ENCODE results near the gene ZNF736.
"Not testable (repeated sequence)": the region's sequence is repeated elsewhere in the genome, so short reads cannot be mapped to it uniquely, and the experiment has no call there.

Gene ZNF736

DNA sequence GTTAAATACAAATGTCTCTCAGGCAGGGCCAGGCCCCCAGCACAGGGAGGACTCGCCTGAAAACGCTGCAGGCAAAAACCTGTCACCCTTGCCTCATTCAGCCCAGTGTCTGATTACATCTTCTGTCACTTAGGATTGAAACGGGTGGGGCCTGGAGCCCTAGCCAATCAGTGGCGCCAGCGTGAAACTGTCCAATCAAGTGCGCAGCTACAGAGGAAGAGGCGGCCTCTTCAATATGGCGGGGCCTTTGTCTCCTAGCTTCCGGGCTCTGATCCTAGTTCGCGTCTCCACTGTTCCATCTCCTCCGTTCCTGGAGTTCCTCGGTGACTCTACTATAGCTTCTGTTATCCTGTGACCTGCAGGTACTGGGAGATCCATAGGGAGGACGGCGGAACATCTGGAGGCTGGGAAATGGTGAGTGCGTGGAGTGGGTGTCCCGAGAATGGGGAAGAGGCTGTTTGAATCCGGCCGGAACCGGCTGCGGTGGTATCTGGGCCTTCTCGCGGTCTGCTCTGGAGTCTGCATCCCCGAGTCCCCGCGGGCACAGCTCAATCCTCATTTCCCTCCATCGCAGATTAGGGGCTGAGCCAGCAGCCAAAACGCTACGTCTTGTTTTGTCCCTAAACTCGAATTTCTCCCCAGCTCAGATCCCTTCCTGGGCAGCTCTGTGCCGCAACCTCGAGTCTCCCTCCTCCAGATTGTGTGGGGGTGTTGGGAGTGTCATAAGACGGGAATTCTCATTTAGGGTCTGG lies at the start of gene ZNF736:
Gene ZNF736, plus strand, starts transcription at position 222 of the 752 bp plus-strand sequence. Its CDS starts 190 bp downstream, at position 412.
- peak; percentile 99 for DNase-seq

DNA sequence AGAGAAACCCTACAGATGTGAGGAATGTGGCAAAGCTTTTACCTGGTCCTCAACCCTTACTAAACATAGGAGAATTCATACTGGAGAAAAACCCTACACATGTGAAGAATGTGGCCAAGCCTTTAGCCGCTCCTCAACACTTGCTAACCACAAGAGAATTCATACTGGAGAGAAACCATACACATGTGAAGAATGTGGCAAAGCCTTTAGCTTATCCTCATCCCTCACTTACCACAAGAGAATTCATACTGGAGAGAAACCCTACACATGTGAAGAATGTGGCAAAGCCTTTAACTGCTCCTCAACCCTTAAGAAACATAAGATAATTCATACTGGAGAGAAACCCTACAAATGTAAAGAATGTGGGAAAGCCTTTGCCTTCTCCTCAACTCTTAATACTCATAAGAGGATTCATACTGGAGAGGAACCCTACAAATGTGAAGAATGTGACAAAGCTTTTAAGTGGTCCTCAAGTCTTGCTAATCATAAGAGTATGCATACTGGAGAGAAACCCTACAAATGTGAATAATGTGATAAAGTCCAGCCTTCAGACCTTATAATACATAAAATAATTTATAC lies 47.3 kb upstream of the ZNF736 start:
- no peak for DNase-seq

DNA sequence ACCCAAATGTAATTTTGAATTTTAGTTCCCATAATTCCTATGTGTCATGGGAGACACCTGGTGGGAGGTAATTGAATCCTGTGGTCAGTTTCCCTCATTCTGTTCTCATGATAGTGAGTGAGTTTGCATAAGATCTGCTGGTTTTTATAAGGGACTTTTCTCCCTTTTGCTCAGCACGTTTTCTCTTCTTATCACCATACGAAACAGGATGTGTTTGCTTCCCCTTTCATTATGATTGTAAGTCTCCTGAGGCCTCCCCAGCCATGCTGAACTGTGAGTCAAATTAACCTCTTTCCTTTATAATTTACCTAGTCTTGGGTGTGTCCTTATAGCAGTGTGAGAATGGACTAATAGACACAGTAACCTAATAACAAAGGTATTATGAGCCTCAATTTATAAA lies 36.1 kb upstream of the ZNF736 start:
- no peak for DNase-seq

DNA sequence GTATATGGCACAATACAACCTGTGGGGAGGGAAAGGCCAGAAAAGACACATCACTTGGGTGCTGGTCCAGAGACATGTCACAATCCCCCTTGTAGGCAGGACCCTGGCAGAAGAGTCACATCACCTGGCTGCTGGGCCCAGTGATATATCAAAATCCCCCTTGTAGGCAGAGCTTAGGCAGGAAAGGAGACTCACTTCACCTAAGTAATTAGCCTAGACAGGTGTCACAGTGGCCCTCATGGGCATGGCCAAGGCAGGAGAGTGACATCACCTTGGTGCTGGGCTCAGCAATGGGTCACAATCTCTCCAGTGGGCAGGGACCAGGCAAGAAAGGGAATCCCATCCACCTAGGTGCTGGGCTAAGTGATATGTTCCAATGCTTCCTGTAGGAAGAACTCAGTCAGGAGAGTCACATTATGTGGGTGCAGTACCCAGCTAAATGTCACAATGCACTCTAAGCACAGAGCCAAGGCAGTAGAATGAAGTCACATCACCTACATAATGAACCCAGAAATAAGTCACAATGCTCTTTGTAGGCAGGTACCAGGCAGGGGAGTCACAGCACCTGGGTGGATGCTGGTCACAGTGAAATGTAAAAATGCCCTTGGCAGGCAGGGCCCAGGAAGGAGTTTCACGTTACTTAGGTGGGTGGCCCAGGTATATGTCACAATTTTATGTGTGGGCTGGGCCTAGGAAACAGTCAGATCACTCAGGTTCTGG lies 18.9 kb upstream of the ZNF736 start:
- no peak for DNase-seq

DNA sequence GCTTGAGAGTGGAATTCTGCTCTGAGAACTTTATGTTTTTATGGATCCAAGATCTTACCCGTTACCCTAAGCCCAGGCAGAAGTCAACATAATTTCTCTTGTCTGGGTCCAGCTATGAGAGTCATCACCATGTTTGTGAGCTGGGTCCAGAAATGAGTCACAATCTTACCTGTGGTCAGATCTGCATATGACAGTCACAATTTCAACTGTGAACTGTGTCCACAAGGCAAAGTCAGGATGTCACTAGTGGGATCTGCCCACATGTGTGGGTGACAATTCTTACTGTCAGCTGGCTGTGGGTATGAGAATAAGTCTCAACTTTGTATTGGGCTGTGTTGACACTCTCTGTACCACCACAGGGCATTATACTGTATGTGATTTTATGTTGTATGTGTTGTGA lies 16.3 kb upstream of the ZNF736 start:
- DNase-seq, result not testable (repeated sequence)

DNA sequence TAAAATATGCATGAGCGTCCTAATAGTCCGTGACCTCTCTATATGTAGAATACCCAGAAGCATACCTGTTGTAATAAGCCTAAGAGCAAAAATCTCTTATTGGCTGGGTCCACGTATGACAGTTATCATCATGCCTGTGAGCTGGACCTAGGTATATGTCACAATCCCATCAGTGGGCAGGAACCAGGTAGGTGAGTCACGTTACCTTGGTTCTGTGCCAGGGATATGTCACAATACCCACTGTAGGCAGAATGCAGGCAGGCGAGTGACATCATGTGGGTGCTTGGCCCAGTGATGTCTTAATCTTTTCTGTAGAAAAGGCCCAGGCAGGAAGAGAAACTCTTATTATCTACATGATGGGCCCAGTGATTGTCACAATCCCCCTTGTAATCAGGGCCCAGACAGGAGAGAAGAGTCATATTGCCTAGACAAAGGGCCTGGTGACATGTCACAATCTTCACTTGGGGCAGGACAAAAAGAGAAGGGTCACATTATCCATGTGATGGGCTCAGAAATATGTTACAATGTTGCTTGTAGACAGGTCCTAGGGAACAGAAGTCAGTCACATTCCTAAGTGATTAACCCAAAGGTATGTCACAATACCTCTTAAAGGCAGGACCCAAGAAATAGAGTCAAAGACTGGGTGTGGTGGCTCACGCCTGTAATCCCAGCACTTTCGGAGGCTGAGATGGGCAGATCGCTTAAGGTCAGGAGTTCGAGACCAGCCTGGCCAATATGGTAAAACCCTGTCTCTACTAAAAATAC lies 12.9 kb upstream of the ZNF736 start:
- peak; percentile 56 for DNase-seq

DNA sequence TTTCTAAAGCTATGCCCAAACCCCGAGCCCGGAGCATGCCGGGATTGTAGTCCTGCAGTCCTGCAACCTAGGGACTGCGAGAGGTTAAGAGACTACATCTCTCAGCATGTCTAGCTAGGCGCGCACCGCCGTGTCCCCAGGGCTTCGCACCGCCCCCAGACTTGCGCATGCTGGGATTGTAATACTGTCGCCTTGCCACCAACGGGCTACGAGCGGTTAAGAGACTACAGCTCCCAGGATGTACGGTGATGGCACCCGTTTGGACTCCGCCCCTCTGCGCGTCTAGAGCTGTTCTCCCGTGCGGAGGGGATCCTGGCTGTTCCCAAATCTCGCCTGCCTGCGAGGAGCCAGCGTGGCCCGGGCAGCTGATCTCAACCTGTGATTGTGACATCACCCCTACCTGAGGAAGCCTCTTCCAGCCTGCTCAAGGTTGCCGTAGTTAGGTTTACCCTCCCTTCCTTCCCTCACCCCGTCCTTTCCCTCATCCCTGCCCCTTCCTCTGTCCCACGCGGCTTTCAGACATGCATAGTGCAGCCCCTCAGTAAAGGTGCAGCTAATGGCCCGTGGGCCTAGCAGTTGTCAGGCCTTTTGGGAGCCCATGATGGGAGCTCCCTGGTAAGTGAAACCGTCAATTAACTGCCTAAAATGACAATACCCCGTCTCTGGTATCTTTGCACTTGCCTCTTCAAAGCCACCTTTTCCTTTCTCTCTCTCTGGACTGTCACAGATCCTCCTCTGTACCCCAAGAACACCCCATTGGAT lies 6.3 kb upstream of the ZNF736 start:
- DNase-seq, result peak; percentile 100

DNA sequence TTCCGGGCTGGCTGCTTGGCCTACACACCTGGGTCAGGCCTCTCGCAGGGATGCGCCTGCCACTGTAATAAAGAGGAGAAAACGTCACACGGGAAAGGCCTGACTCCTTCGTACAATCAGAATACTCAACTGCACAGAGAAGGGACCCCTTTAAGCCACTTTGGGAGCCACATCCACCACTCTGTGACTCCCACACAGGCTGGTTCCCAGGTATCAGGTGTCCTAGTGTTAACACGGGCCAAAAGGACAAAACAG lies 5.8 kb upstream of the ZNF736 start:
- peak; percentile 66 for DNase-seq

DNA sequence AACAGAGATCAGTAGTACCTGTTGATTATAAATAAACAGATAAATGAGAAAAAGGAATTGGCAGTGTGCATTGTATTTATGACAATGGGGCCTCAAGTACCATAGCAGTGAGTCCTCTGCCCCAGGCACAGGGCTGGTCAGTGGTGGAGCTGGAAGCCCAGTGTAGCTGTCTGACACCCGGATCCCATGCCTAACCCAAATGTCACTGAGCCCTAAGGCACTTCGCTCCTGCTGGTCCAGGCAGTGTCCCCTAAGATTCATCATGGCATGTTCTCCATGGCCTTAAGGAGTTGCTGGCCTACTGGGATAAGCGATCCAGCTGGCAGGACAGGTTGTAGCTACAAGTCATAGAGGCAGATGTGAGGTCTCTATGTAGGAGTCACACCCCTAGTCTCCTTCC lies 3.3 kb upstream of the ZNF736 start:
- DNase-seq, result no peak

DNA sequence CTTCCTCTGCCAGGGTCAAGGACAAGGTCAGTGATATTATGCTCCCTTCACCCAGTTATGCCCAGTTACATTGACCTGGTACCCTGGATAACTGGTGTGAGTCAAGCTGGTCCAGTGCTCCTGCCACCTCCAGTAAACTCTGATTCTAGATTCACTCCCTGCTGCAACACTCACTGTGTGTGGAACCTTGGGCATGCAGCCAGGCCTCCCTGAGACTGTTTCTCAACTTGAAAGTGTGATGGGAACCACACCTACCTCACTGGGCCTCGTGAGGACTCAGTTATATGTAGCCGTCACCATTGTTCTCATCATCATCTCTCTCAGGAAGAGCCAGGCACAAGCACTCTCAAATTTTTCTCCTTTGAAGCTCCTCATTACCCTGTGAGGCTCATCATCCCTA lies 935 bp upstream of the ZNF736 start:
- DNase-seq, result no peak

DNA sequence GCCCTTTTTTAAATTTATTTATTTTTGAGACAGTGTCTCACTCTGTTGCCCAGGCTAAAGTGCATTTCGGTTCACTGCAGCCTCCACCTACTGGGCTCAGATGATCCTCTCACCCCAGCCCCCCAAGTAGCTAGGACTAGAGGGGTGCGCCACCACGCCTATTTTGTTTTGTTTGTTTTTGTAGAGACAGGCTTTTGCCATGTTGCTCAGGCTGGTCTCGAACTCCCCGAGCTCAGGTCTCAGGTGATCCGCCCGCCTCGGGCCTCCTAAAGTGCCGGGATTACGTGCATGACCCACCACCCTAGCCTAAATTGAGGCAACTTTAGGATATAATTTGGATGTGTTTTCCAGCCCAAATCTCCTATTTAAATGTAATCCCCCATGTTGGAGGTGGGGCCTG lies 805 bp downstream of the ZNF736 start:
- DNase-seq, result peak; percentile 48

DNA sequence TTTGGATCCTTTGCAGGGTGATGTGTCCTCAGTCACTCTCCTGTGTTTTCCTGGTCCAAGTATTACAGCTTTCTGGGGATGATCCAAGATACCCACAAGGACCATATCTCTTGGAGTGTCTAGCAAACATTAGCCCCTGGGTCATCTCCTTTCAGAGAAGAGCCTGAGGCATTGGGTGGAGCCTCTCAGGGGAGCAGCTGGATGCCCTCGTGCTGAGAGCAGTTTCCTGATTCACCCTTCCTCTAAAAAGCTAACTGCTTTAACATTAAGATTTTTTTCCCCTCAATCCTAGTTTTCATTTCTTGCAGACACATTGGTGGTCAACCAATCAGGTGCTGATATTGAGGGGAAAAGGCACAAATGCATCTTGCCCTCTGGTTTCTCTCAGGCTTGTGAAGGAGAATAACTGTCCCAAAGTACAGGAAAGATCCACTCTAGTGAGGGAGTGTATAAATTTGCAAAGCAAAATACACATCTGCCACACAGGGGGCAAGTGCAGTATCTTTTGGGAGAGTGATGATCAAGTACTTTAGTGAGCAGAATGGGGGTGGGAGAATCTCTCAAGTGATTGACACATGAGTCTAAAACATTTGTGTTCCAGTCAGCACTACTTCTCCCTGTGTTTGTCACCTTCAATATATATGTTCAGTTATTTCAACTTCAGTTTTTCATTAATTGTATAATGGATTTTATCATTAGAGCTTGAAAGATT lies 2.4 kb downstream of the ZNF736 start:
- not testable (repeated sequence) for DNase-seq

DNA sequence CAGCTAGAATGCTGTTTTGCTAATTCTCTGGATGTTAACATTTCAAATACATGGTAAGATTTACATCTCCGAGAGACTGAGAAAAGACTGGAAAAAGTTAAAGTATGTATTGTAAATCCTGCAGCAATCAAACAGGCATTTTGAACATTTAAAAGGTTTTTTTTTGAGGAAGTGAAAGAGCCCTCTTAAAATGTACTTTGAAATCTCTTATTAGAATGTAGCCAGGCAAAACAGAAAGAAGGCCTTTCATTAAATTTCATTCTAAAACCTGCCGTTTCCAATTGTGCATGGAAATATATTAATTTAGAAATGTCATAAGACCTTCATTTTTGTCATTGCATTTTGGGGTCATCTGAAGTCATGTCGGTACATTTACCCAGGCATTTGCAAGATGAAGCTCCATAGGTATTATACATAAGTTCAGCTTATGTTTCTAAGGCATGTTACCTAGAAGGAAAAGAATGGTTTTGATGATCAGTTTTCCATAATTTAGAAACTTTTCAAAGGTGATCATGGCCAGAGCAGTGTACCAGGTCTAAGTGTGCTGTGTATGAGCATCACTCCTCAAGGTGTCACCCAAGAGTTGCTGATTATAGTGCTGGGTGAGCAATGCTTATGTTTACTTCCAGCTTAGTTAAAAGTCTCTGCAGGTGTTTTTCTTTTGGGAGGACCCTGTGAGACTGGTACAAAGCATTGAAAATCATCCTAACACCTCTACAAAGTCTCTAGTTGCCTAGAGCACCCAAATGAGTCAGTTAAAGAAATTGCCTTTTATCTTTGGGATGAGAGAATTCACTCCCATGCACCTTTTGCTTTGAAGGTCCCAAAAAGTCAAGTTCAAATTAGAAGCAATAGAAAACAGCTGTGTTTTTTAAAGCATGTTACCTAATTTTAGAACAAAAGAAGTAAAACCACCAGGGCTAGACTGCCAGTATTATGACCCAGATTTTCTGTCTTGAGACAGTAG lies 7.1 kb downstream of the ZNF736 start:
- DNase-seq, result peak; percentile 77

DNA sequence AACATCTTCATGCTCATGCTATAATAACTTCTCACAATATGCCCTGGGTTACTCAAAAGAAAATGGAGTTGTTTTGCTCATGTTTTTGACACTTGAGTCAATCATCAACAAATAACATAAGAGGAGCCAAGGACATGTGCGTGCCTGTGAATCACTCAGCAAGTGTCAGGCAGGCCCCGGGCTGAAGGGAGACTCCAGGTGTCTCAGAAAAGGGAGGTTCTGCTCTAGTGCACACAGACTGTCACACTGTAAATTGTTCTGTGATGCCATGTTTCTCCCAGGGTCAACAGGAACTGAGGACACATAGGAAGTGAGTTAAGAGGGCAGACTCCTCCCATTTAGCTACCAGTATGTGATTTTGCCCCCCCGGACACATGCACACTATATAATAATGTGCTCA lies 10.4 kb downstream of the ZNF736 start:
- DNase-seq, result peak; percentile 97

DNA sequence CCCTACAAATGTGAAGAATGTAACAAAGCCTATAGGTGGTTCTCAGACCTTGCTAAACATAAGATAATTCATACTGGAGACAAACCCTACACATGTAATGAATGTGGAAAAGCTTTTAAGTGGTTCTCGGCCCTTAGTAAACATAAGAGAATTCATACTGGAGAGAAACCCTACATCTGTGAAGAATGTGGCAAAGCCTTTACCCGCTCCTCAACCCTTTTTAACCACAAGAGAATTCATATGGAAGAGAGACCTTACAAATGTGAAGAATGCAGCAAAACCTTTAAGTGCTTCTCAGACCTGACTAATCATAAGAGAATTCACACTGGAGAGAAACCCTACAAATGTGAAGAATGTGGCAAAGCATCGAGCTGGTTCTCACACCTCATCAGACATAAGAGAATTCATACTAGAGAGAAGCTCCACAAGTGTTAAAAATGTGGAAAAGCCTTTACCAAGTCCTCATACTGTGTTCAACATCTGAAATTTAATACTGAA lies 35.0 kb downstream of the ZNF736 start:
- DNase-seq, result not testable (repeated sequence)

DNA sequence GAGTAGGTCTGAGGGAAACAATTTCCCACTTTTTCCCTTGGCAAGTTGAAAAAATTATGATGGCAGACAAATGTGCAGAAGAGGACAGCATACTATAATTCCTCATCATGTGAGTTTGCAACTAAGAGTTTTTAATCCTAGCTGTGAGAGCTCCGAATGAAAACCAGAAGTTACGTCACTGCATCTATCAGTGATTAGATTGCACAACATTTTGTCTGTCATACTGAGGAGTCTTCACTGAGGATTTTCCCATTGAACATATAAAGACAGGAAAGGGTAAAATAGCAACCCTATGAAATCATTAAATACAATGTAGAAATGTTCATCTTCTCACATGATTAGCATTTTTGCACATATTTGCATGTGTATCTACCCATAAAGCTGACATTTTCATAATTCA lies 45.8 kb downstream of the ZNF736 start:
- DNase-seq, result no peak

DNA sequence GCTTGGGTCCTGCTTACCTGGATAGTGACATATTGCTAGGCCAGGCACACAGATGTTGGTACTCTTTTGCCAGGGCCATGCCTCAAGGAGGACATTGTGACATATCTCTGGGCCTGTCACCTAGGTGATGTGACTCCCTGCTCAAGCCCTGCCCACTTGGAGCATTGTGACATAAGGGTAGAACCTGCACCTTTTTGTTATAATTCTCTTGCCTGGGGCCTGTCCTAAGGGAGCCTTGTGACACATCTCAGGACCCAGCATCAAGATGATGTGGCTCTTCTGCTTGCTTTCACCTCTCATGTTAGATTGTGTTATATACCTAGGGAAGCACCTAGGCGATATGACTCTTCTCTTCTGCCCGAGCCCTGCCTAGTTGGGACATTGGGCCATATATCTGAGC lies 57.4 kb downstream of the ZNF736 start:
- DNase-seq, result no peak

DNA sequence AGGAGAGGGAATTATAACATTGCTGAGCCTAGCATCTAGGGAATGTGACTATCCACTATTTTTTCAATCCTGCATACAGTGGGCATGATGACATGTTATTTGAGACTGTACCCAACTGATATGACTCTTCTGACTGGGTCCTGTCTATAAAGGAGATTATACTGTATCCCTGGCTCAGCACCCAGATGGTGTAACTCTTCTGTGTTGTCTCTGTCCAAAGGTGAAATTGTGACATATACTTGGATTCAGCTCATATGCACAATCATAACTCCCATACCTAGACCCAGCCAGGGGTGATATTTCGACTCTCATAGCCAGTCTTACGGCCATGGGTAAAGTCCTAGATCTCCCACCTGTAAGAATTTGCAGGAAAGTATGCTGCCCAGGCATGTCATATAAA lies 59.3 kb downstream of the ZNF736 start:
- DNase-seq, result no peak

DNA sequence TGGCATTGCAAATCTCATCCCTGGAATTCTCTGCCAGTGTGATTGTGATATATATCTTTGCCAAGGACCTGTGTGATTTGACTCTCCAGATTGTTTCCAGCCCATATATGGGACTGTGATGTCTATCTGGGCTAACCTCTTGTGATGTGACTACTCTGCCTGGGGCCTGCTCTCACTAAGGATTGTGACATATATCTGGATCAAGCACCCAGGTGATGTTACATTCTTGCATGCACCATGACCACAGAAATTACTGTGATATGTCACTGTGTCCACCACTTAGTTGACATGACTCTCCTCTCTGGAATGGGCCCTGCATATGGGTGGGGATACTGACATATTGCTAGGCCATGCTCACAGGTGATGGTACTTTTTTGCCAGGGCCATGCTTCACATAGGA lies 86.6 kb downstream of the ZNF736 start:
- DNase-seq, result no peak

All from DMS53 (cell line).